ENCODE data around the gene SMOC2. TPM values are rescaled to one million over a fixed set of nuclear protein-coding genes. Genes with fewer than 3 reads are reported as not detected.

Gene SMOC2
- polyA plus RNA-seq, 3 donors, result not detected

- Mint-ChIP-seq H3K27me3 (ENCODE audit: low read depth in 3 of 3) (peaks cover 2 to 5% (median 4%) of the 10 kb centered on the region in 3 donors), H3K4me1 (no peaks in the 10 kb centered on the region), H3K36me3 (no peaks in the 10 kb centered on the region), H3K9me3 (peaks cover 3 to 11% (median 7%) of the 10 kb centered on the region in 7 donors), H3K4me3 (no peak overlapping the region), H3K27ac (no peak overlapping the region)
- DNase-seq, result no peak
- Histone ChIP-seq H3K4me3 (replicated peaks in 1 of 3; ENCODE audit: low read depth in 2 of 3, low read length in 3 of 3) (no peak overlapping the region), H3K9me3 (replicated peaks in 1 of 2; ENCODE audit: control insufficient read depth in 1 of 2, insufficient read depth in 1 of 2, low read length in 2 of 2) (peaks cover 0 to 4% of the 10 kb centered on the region in 2 donors), H3K4me2 (replicated peaks; ENCODE audit: extremely low read depth, low read length, poor library complexity, severe bottlenecking) (no peak overlapping the region), H3K27ac (ENCODE audit: low read depth in 1 of 2, low read length in 2 of 2) (no peak overlapping the region), H3K79me2 (ENCODE audit: insufficient read depth, low read length) (no peaks in the 10 kb centered on the region), H3K27me3 (ENCODE audit: control insufficient read depth in 2 of 2, insufficient read depth in 2 of 2, low read length in 2 of 2) (no peaks in the 10 kb centered on the region), H4K20me1 (ENCODE audit: insufficient read depth, low read length) (no peaks in the 10 kb centered on the region), H3K9ac (ENCODE audit: insufficient read depth, low read length, poor library complexity, severe bottlenecking) (no peak overlapping the region), H2AFZ (ENCODE audit: insufficient read depth, low read depth, low read length, poor library complexity, severe bottlenecking) (no peak overlapping the region), H3K36me3 (replicated peaks in 1 of 2; ENCODE audit: control insufficient read depth in 1 of 2, insufficient read depth in 2 of 2, low read length in 2 of 2) (no peaks in the 10 kb centered on the region), H3K4me1 (ENCODE audit: control insufficient read depth in 1 of 2, insufficient read depth in 2 of 2, low read length in 2 of 2) (no peaks in the 10 kb centered on the region)
- TF ChIP-seq CTCF (IDR thresholded peaks at IDR 0.05), result no peak
- intact Hi-C loops (cut with micrococcal nuclease), result no loop called here
- 94% methylated on average over 18 of the region's 18 CpGs for WGBS (ENCODE audit: insufficient coverage)
These were observed 28.5 kb upstream of the SMOC2 start for GRCh38 chr6:168412456-168412855.

- TF ChIP-seq CTCF (IDR thresholded peaks at IDR 0.05), result no peak
- Mint-ChIP-seq H3K4me3 (no peak overlapping the region), H3K9me3 (peaks cover 3 to 11% (median 7%) of the 10 kb centered on the region in 7 donors), H3K36me3 (no peaks in the 10 kb centered on the region), H3K27me3 (ENCODE audit: low read depth in 3 of 3) (peaks cover 4 to 5% (median 4%) of the 10 kb centered on the region in 3 donors), H3K27ac (no peak overlapping the region), H3K4me1 (no peaks in the 10 kb centered on the region)
- H3K27me3 ChIP-seq (ENCODE audit: control insufficient read depth in 2 of 2, insufficient read depth in 2 of 2, low read length in 2 of 2), result no peaks in the 10 kb centered on the region
- peaks cover 0 to 4% of the 10 kb centered on the region in 2 donors for H3K9me3 ChIP-seq (replicated peaks in 1 of 2; ENCODE audit: control insufficient read depth in 1 of 2, insufficient read depth in 1 of 2, low read length in 2 of 2)
- intact Hi-C loops (cut with micrococcal nuclease), result no loop called here
- no peaks in the 10 kb centered on the region for H3K79me2 ChIP-seq (ENCODE audit: insufficient read depth, low read length)
- H3K9ac ChIP-seq (ENCODE audit: insufficient read depth, low read length, poor library complexity, severe bottlenecking), result no peak overlapping the region
- H3K27ac ChIP-seq (ENCODE audit: low read depth in 1 of 2, low read length in 2 of 2), result no peak overlapping the region
- 96% methylated on average over 45 of the region's 59 CpGs for WGBS (ENCODE audit: insufficient coverage)
- no peaks in the 10 kb centered on the region for H3K4me1 ChIP-seq (ENCODE audit: control insufficient read depth in 1 of 2, insufficient read depth in 2 of 2, low read length in 2 of 2)
- H2AFZ ChIP-seq (ENCODE audit: insufficient read depth, low read depth, low read length, poor library complexity, severe bottlenecking), result no peak overlapping the region
- no peak for DNase-seq
- no peaks in the 10 kb centered on the region for H3K36me3 ChIP-seq (replicated peaks in 1 of 2; ENCODE audit: control insufficient read depth in 1 of 2, insufficient read depth in 2 of 2, low read length in 2 of 2)
- H4K20me1 ChIP-seq (ENCODE audit: insufficient read depth, low read length), result no peaks in the 10 kb centered on the region
- no peak overlapping the region for H3K4me2 ChIP-seq (replicated peaks; ENCODE audit: extremely low read depth, low read length, poor library complexity, severe bottlenecking)
- H3K4me3 ChIP-seq (replicated peaks in 1 of 3; ENCODE audit: low read depth in 2 of 3, low read length in 3 of 3), result no peak overlapping the region
These were observed 27.8 kb upstream of the SMOC2 start for GRCh38 chr6:168413018-168413720.

All from CD14-positive monocyte (primary cell).